Ovary (tissue), 9 donors: ENCODE results near the gene DLG5. TPM values are rescaled to one million over a fixed set of nuclear protein-coding genes. Genes with fewer than 3 reads are reported as not detected.
A peak's percentile ranks its signal among the peaks of the same experiment; 100 is the strongest.

ENCODE experiments used
- DNase-seq, 5 donors: peaks; one replicate each; pipeline ENCODE4 v3.0.0-alpha.2; 2019 to 2020
- H3K27ac ChIP-seq, 2 donors: fragments of 200-600 bp; one replicate each; pipeline versions ENCODE4 v1.5.1 to v1.8.0; 2019 to 2022
- H3K27me3 ChIP-seq: fragments of 200-600 bp; one replicate; pipeline ENCODE4 v1.8.0; 2022
- H3K36me3 ChIP-seq: fragments of 200-600 bp; sonication (generic); one replicate; pipeline ENCODE4 v1.5.1; 2019
- H3K4me1 ChIP-seq: one replicate; pipeline ENCODE4 v1.8.1; 2013; ENCODE audit warnings: mild to moderate bottlenecking, moderate library complexity; ENCODE audit not compliant: insufficient read depth
- H3K4me3 ChIP-seq: fragments of 200-600 bp; sonication (generic); one replicate; pipeline ENCODE4 v1.5.1; 2017
- H3K9me3 ChIP-seq, 2 donors: fragments of 200-600 bp in 1 of 2; sonication (generic) in 1 of 2; one replicate each; pipeline versions ENCODE4 v1.5.1 to v1.8.1; 2013 to 2019; ENCODE audit warnings: mild to moderate bottlenecking in 1 of 2, moderate library complexity in 1 of 2
- EP300 ChIP-seq: sonication (generic); formaldehyde crosslinking; IDR thresholded peaks from one replicate; pipeline ENCODE4 v1.6.1; 2017; ENCODE audit warnings: antibody characterized with exemption
- POLR2A ChIP-seq: fragments of 450-650 bp; IDR thresholded peaks from one replicate; pipeline ENCODE4 v1.6.1; 2017; ENCODE audit warnings: antibody characterized with exemption, mild to moderate bottlenecking, moderate library complexity
- WGBS, 3 donors: extraction: QIAGEN DNeasy Blood & Tissue Kit in 1 of 3; methylation state at CpG; one replicate each; pipeline versions ENCODE4 v1.1.5 to v1.1.7; 2013 to 2017; 5-methylcytosine and 5-hydroxymethylcytosine counted together
- intact Hi-C, 4 donors: fragments of 100-400 bp; cut with DNase I; formaldehyde crosslinking; loops; one replicate each; pipeline versions ENCODE4 v1.11.0 to v1.15.1; 2022 to 2023
- polyA plus RNA-seq, 2 donors: library from polyadenylated mRNA; stranded (reverse); fragments of 200-250 nt in 1 of 2; fragments of 350-450 nt in 1 of 2; fragmentation: Illumina TruSeq in 1 of 2; extraction: RNeasy Lipid Tissue Mini Kit (QIAGEN cat#74804) in 1 of 2; gene quantifications; one replicate each; pipeline ENCODE4 v1.2.3, GENCODE V29; 2013 to 2014
- total RNA-seq, 7 donors: library from RNA; depleted of rRNA in 2 of 7; stranded (reverse); fragments of >200 nt in 2 of 7; fragmentation: NEBNext Ultra II Directional in 3 of 7; extraction: Animal tissue kit (Norgen Biotek cat#: 25700) in 3 of 7; gene quantifications; one replicate each; pipeline versions ENCODE4 v1.1.0 to v1.2.4, GENCODE V29; 2016 to 2023
- TF ChIP-seq, protein P1 (sequence below), 3 donors: fragments of 450-650 bp in 2 of 3; fragments of 200-600 bp in 1 of 3; IDR thresholded peaks; one replicate each; pipeline versions ENCODE4 v1.5.1 to v1.8.0; 2016 to 2022; ENCODE audit warnings: antibody characterized with exemption in 3 of 3, mild to moderate bottlenecking in 1 of 3
- donor health status: DM: no; HTN: no; CAD: no; lungs with moderate emphysema.
- donor health status: DM: no; HTN: no; CAD: no.
- donor health status: Bipolar disorder and iron deficiency.
- donor health status: DM: yes; HTN: yes; CAD: no.
- donor health status: DM: no; HTN: no; CAD: no.
- donor health status: DM: yes; HTN: yes; CAD: no.

Gene DLG5
- total and polyA plus RNA-seq, 9 donors, result 29.1 to 71.9 (median 42.8) TPM

- no peaks in the 10 kb centered on the region for H3K36me3 ChIP-seq
- WGBS, 3 donors, result 74 to 80% (median 79%) methylated on average over 11 of the region's 11 CpGs
- DNase-seq, result peak in 1 of 5 donors; percentile 32
- intact Hi-C loops, result loop anchor here in 1 of 4 donors (5.0 kb wide), 1 partner anchor 70 kb away; the partner anchor contains the start of gene DLG5
- no peaks in the 10 kb centered on the region for H3K27me3 ChIP-seq
- no peaks in the 10 kb centered on the region for H3K9me3 ChIP-seq
- peaks cover 1% of the 10 kb centered on the region for H3K4me1 ChIP-seq
- H3K4me3 ChIP-seq, result no peak overlapping the region
- H3K27ac ChIP-seq, result no peak overlapping the region
- TF ChIP-seq, protein P1, sequence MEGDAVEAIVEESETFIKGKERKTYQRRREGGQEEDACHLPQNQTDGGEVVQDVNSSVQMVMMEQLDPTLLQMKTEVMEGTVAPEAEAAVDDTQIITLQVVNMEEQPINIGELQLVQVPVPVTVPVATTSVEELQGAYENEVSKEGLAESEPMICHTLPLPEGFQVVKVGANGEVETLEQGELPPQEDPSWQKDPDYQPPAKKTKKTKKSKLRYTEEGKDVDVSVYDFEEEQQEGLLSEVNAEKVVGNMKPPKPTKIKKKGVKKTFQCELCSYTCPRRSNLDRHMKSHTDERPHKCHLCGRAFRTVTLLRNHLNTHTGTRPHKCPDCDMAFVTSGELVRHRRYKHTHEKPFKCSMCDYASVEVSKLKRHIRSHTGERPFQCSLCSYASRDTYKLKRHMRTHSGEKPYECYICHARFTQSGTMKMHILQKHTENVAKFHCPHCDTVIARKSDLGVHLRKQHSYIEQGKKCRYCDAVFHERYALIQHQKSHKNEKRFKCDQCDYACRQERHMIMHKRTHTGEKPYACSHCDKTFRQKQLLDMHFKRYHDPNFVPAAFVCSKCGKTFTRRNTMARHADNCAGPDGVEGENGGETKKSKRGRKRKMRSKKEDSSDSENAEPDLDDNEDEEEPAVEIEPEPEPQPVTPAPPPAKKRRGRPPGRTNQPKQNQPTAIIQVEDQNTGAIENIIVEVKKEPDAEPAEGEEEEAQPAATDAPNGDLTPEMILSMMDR (IDR thresholded peaks at IDR 0.05), result no peak
- TF ChIP-seq EP300 (no peak), POLR2A (no peak)
Measured at GRCh38 chr10:77857272-77857671, 69.3 kb downstream of the DLG5 start.

DNA sequence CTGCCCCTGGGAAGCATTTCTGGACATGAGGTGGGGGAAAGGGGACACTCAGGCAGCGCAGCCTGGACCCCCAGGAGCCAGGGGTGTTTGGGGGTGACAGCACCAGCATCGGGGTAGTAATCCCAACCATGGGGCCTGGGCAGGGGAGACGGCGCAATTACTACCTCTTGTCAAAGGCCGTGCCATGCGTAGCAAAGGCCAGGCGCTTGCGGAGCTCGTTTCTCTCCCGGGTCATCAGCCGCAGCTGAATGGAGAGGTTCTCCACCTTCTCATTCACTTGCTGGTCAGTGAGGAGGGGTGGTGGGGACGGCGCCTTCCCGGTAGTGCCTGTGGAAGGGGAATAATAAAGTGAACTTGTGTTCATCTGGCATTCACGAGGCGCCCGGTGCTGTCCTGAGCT, 70.0 kb downstream of the DLG5 start:
- TF ChIP-seq POLR2A (no peak), EP300 (no peak)
- TF ChIP-seq, protein P1 (IDR thresholded peaks at IDR 0.05), result no peak
- no peaks in the 10 kb centered on the region for H3K36me3 ChIP-seq
- intact Hi-C loops, result loop anchor here in 1 of 4 donors (5.0 kb wide), 1 partner anchor 71 kb away; the partner anchor contains the start of gene DLG5
- peaks cover under 1% of the 10 kb centered on the region for H3K4me1 ChIP-seq
- H3K27ac ChIP-seq, result no peak overlapping the region
- WGBS, 3 donors, result 93 to 94% (median 94%) methylated on average over 17 of the region's 17 CpGs
- H3K4me3 ChIP-seq, result no peak overlapping the region
- H3K27me3 ChIP-seq, result no peaks in the 10 kb centered on the region
- no peaks in the 10 kb centered on the region for H3K9me3 ChIP-seq
- no peak for DNase-seq

DNA sequence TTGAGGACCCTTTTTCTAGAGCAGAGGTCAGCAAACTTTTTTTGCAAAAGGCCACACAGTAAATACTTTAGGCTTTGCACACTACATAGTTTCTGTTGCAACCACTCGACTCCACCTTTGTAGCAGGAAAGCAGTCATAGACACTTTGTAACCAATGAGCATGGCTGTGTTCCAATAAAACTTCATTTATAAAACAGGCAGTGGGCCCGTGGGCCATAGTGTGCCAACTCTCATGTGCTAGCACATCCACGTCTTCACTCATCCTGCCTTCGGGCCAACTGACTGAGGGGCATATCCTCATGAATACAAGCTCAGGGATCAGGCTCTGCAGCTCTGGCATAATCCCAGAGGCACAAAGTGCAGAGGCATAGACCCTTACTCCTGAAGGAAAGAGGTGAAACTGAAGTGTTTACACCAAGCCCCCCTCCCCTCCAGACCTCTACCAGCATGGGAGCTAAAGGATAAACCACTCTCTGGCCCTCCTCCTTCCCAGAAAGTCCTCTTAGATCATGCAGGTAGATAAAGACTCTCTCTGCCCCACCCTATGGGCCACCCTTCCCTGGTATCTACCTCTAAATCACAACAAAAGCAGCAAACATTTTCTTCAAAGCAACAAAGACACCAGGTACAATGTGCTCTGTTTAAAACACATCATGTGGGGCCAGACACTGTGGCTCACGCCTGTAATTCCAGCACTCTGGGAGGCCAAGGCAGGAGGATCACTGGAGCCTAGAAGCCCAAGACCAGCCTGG, 71.0 kb downstream of the DLG5 start:
- TF ChIP-seq EP300 (no peak), POLR2A (no peak)
- TF ChIP-seq, protein P1 (IDR thresholded peaks at IDR 0.05), result no peak
- H3K9me3 ChIP-seq, result no peaks in the 10 kb centered on the region
- no peaks in the 10 kb centered on the region for H3K27me3 ChIP-seq
- no peaks in the 10 kb centered on the region for H3K36me3 ChIP-seq
- H3K4me3 ChIP-seq, result no peak overlapping the region
- DNase-seq, result no peak
- intact Hi-C loops, result loop anchor here in 1 of 4 donors (5.0 kb wide), 1 partner anchor 72 kb away; the partner anchor contains the start of gene DLG5
- no peak overlapping the region for H3K27ac ChIP-seq
- H3K4me1 ChIP-seq, result no peaks in the 10 kb centered on the region
- 77 to 84% (median 83%) methylated on average over 5 of the region's 5 CpGs for WGBS, 3 donors

GRCh38 chr10:77854115-77854514, 72.4 kb downstream of the DLG5 start:
- H3K9me3 ChIP-seq, result no peaks in the 10 kb centered on the region
- intact Hi-C loops, result no loop called here
- H3K27me3 ChIP-seq, result no peaks in the 10 kb centered on the region
- H3K4me3 ChIP-seq, result no peak overlapping the region
- no peak overlapping the region for H3K27ac ChIP-seq
- 91 to 100% (median 94%) methylated on average over 6 of the region's 6 CpGs for WGBS, 3 donors
- peaks cover 1% of the 10 kb centered on the region for H3K4me1 ChIP-seq
- H3K36me3 ChIP-seq, result no peaks in the 10 kb centered on the region
- no peak for DNase-seq
- TF ChIP-seq POLR2A (no peak), EP300 (no peak)
- TF ChIP-seq, protein P1 (IDR thresholded peaks at IDR 0.05), result no peak
